Glomerular endothelial cell (primary cell): ENCODE results near the gene USP48. TPM values are rescaled to one million over a fixed set of nuclear protein-coding genes. Genes with fewer than 3 reads are reported as not detected.
"Not testable (repeated sequence)": the region's sequence is repeated elsewhere in the genome, so short reads cannot be mapped to it uniquely, and the experiment has no call there.

ENCODE experiments used
- DNase-seq: peaks from one replicate; pipeline ENCODE4 v3.0.0-alpha.2; 2011; ENCODE audit warnings: low read depth, low spot score; ENCODE audit errors: extremely low read depth
- total RNA-seq: library from RNA; depleted of rRNA; stranded (reverse); fragments of >200 nt; gene quantifications from 2 replicates; pipeline ENCODE4 v1.2.3, GENCODE V29; 2015

USP48 gene
- total RNA-seq, 1 donor from 2014 or later: 61.5 TPM

- DNase-seq: no peak
Measured at GRCh38 chr1:21774835-21775549, 8.0 kb downstream of the USP48 start.

DNA sequence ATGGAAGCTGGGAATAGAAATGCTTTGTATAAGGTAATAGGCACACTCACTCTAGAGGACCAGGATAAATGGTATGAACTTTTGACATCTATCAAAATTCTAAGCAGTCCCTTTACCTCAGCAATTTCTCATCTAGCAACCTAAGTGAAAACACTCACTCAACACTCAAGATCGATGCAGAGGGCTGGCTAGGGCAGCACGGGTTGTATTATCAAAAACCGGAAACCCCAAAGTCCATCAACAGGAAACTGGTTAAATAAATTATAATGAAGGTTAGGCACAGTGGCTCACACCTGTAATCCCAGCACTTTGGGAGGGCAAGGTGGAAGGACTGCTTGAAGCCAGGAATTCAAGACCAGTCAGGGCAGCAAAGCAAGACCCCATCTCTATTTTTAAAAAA, 9.4 kb downstream of the USP48 start:
- no peak for DNase-seq

DNA sequence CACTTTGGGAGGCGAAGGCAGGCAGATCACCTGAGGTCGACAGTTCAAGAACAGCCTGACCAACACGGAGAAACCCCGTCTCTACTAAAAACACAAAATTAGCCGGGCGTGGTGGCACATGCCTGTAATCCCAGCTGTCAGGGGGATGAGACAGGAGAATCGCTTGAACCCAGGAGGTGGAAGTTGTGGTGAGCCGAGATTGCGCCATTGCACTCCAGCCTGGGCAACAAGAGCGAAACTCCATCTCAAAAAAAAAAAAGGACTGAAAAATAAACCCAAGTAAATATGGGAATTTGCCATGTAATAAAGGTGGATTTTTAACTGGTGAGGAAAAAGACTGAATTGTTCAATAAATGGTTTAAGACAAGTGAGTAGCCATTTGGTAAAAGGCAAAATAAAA, 11.3 kb downstream of the USP48 start:
- not testable (repeated sequence) for DNase-seq

- DNase-seq: not testable (repeated sequence)
Measured at GRCh38 chr1:21770602-21771001, 12.3 kb downstream of the USP48 start.

- DNase-seq: no peak
Measured at GRCh38 chr1:21770201-21770600, 12.7 kb downstream of the USP48 start.

GRCh38 chr1:21767106-21767505, 15.8 kb downstream of the USP48 start:
- not testable (repeated sequence) for DNase-seq

GRCh38 chr1:21766210-21766609, 16.7 kb downstream of the USP48 start:
- no peak for DNase-seq

GRCh38 chr1:21764615-21765423, 18.1 kb downstream of the USP48 start:
- DNase-seq: peak; percentile 98

GRCh38 chr1:21763694-21764419, 19.1 kb downstream of the USP48 start:
- no peak for DNase-seq

DNA sequence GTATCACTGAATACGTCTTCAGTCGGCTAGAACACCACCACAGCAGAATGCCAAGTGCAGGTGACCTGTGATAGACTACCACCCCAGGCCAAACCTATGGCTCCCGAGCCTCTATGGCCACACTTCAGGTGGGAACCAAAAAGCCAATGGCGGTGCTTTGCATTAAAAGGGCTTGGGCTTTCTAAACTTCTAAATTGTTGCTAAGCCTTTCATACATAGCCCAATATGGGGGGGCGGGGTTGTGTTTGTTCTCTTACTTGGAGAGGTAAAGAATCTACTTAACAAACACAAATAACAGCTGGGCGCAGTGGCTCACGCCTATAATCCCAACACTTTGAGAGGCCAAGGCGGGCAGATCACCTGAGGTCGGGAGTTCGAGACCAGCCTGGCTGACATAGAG, 19.7 kb downstream of the USP48 start:
- no peak for DNase-seq

- DNase-seq: no peak
Measured at GRCh38 chr1:21762022-21762404, 20.9 kb downstream of the USP48 start.

DNA sequence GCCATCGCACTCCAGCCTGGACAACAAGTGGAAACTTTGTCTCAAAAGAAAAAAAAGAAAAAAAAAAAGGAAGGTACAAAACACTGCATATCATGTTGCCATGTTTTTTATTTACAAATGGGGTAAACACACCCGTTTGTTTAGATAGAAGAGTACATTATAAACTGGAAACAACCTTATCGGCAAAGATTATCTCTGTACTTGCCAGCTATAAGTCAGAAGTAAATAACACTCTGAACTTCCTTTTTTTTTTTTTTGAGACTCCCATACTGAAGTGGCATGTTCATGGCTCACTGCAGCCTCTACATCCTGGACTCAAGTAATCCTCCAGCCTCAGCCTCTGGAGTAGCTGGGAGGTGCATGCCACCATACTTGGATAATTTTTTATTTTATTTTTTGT, 21.9 kb downstream of the USP48 start:
- DNase-seq: no peak

GRCh38 chr1:21759818-21760217, 23.1 kb downstream of the USP48 start:
- DNase-seq: no peak

GRCh38 chr1:21759182-21759581, 23.8 kb downstream of the USP48 start:
- no peak for DNase-seq

GRCh38 chr1:21758614-21759013, 24.3 kb downstream of the USP48 start:
- DNase-seq: no peak

- DNase-seq: no peak
Measured at GRCh38 chr1:21756393-21757089, 26.4 kb downstream of the USP48 start.

- no peak for DNase-seq
Measured at GRCh38 chr1:21755067-21755466, 27.9 kb downstream of the USP48 start.

DNA sequence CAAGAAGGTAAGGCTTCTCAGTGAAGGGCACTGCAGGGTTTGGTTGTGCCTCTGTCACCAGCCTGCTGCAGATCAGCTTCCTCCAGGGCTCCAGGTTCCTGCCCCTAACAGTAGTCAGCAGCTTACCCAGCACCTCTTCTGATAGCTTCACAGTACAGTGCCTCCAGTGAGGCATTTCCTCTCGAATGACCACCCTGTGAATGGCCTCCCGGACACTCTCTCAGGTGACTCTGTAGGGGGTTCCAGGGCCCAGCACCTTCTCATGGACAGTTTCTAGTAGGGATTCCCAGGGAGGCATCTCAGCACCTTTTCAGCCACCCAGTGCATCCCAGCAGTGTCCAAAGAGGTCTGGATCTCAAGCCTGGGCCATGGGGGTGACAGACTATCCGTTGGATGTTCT, 28.4 kb downstream of the USP48 start:
- no peak for DNase-seq

GRCh38 chr1:21752186-21752585, 30.8 kb downstream of the USP48 start:
- DNase-seq: no peak

DNA sequence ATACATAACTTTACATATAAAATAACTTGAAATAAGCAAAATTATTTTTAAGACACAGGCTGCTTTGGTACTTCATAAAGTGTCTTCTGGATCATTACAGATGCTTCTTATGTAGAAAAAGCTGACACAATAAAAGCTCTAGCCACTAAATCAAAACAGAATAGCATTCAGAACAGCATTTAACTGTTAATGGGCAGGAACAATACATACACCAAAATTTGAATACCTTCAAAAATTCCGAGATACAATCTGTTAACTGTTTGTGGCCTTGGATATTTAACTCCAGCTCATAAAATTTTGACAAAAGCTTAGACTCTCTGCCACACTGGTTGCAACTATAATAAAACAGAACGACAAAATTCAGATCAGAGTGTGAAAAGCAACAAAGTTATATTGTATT, 31.7 kb downstream of the USP48 start:
- no peak for DNase-seq

DNA sequence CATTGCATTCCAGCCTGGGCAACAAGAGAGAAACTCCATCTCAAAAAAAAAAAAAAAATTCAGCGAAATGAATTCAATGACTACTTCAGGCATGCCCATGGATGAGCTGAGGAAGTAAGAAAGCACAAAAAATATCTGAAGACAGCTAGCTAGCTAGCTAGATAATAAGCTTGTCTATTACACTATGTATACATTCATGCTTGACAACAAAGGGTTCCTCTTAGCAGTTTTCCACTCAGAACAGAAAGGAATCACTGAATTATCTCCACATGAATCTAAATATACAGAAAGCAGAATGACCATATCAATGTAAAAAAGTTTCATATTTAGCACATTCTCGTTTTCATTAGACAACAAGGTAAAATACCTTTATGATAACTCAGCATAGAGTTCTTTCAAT, 32.1 kb downstream of the USP48 start:
- DNase-seq: no peak
